D721Med (cell line): ENCODE data around the gene PLPP3.

Experiments
- DNase-seq: peaks from one replicate; pipeline ENCODE4 v3.0.0; 2011; ENCODE audit warnings: low spot score; ENCODE audit not compliant: insufficient read length
- FAIRE-seq: peaks from 2 replicates; lab custom pipeline; 2011; peaks lifted over from hg19 to GRCh38; lab: Jason Lieb, UNC
- TF ChIP-seq, protein P1 (sequence below): IDR thresholded peaks from 2 replicates; pipeline ENCODE4 v1.5.1; 2012; ENCODE audit warnings: mild to moderate bottlenecking, control low read depth; ENCODE audit not compliant: insufficient read depth; ENCODE audit errors: missing control alignments

Gene PLPP3

GRCh38 chr1:56522680-56523079 lies 56.7 kb downstream of the PLPP3 start:
- TF ChIP-seq, protein P1, sequence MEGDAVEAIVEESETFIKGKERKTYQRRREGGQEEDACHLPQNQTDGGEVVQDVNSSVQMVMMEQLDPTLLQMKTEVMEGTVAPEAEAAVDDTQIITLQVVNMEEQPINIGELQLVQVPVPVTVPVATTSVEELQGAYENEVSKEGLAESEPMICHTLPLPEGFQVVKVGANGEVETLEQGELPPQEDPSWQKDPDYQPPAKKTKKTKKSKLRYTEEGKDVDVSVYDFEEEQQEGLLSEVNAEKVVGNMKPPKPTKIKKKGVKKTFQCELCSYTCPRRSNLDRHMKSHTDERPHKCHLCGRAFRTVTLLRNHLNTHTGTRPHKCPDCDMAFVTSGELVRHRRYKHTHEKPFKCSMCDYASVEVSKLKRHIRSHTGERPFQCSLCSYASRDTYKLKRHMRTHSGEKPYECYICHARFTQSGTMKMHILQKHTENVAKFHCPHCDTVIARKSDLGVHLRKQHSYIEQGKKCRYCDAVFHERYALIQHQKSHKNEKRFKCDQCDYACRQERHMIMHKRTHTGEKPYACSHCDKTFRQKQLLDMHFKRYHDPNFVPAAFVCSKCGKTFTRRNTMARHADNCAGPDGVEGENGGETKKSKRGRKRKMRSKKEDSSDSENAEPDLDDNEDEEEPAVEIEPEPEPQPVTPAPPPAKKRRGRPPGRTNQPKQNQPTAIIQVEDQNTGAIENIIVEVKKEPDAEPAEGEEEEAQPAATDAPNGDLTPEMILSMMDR, result no peak
- no peak for DNase-seq
- FAIRE-seq, result no peak

DNA sequence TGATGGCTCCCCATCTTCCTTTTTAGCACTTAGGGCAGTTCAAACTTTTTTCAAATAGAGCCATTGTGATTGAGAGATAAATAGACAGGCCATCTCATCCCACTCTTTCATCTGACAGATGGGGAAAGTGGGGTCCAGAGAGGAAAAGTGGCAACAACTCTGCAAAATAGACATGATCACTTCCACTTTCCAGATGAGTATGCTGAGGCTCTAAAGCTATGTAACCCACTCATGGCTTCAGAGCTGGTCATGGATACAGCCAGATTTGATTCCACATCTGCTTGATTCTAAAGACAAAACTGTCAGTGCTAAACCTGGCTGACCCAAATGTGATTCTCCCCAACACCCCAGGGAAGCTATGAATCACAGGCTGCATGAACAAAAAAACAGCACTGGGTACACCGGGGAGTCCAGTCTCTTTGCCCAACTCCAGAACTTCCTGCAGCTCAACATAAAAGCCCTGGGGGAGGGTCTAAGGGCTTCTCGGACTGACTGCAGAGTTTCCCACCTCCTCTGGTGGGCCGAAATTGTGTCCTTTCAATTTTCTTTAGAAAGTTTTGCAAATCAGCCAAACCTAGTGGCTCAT lies 59.3 kb downstream of the PLPP3 start:
- FAIRE-seq (no peak), DNase-seq (no peak)
- TF ChIP-seq, protein P1, result no peak

DNA sequence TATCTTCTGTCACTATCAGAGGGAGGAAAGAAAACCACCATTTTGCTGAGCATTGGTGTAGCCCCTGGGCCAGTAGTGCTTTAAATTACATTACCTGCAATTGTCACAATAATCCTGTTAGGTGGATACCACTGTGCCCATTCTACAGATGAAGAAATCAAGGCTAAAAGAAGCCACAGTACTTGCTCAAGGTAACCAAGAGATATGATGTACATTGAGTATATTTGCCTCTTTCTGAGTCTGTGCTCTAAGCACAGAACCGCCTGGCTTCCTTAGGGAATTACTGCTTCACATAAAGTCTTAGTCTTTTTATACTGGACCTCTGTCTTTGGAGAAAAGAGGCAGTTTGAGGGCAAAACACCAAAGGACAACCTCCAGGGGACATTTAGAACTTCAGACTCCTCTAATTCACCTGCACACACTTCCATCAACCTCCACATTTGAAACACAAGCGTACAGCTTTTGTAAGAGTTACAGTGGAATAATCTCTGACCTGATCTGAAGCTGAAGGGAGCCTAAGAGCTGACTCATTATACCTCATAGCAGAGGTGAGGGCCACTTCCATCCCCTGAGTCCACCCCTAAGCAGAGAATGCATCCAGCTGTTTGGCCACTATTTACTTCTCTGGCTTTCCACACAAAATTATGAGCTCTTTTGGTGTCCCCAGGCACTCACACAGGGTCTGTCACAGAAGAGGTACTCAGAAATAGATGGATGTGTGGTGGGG lies 61.8 kb downstream of the PLPP3 start:
- TF ChIP-seq, protein P1, result no peak
- DNase-seq (no peak), FAIRE-seq (no peak)

- TF ChIP-seq, protein P1, result no peak
- no peak for DNase-seq
- FAIRE-seq, result no peak
Observed at GRCh38 chr1:56516539-56517252, 62.7 kb downstream of the PLPP3 start.

- FAIRE-seq (no peak), DNase-seq (no peak)
- TF ChIP-seq, protein P1, result no peak
Observed at GRCh38 chr1:56515898-56516538, 63.3 kb downstream of the PLPP3 start.

- FAIRE-seq (no peak), DNase-seq (no peak)
- TF ChIP-seq, protein P1, result no peak
Observed at GRCh38 chr1:56512724-56513494, 66.5 kb downstream of the PLPP3 start.
